Measurements from ENCODE around the gene RAPGEF2.
"Not testable (repeated sequence)": the region's sequence is repeated elsewhere in the genome, so short reads cannot be mapped to it uniquely, and the experiment has no call there.

Gene RAPGEF2

DNA sequence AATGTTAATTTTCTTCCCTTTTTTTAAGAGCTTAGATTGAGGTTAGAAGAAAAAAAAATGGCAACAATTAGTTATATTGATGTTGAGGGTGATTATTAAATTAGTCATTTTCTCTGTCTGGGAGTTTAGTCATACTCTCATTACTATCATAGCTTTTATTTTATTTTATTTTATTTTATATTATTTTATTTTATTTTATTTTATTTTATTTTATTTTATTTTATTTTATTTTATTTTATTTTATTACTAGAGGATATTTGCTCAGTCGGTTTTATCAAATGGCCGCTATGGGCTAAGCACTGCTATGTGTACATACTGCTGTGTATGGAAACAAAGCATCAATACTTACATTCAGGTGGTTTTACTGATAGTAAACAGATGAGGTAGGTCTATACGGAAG is 239.5 kb downstream of the RAPGEF2 start:
- no peak for DNase-seq

DNA sequence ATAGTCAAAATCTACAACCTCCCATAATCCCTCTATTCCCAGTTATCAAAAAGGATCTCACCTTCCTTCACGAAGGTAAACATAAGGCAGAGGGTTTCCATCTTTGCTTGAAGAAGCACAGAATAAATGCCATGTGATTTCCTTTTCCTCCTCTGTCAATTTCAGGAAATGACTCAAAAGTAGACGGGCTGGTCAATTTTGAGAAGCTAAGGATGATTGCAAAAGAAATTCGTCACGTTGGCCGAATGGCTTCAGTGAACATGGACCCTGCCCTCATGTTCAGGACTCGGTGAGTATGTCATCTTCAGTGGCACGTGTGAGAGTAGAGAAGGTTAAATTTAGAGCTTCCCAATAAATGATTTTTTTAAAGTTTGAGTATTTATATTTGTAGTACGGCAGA is 240.2 kb downstream of the RAPGEF2 start:
- no peak for DNase-seq

DNA sequence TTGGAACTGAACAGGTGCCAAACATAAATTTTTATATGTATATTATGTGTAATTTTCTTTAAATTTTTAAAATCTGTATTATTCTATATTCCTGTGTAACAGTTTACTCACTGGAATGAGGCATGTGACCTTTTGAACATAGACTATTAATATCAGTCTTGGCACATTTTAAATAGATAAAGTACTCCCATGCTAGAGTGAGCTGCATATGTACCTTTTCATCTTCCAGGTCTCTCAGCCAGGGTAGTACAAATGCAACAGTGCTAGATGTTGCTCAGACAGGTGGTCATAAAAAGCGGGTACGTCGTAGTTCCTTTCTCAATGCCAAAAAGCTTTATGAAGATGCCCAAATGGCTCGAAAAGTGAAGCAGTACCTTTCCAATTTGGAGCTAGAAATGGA is 242.0 kb downstream of the RAPGEF2 start:
- no peak for DNase-seq

DNA sequence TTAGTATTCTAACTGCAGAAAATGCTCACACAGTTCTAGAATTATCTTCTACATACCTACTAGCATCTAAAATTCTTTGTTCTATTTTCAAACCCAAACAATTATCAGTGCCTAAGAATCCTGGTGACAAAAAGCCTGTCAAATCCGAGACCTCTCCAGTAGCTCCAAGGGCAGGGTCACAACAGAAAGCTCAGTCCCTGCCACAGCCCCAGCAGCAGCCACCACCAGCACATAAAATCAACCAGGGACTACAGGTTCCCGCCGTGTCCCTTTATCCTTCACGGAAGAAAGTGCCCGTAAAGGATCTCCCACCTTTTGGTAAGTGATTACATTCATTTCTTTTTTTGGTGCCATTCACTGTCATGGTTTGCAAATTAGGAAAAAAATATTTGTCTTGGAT is 243.8 kb downstream of the RAPGEF2 start:
- DNase-seq = no peak

DNA sequence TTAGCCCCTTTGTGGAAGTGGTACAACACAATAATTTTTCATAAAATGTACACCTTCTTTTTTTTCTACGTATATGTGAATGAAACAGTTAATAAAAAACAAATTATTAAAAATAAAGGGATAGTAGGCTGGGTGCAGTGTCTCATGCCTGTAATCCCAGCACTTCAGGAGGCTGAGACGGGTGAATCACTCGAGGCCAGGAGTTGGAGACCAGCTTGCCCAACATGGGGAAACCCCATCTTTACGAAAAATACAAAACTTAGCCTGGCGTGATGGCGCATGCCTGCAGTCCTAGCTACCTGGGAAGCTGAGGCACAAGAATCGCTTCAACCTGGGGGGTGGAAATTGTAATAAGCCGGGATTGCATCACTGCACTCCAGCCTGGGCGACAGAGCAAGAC is 244.9 kb downstream of the RAPGEF2 start:
- DNase-seq = no peak

DNA sequence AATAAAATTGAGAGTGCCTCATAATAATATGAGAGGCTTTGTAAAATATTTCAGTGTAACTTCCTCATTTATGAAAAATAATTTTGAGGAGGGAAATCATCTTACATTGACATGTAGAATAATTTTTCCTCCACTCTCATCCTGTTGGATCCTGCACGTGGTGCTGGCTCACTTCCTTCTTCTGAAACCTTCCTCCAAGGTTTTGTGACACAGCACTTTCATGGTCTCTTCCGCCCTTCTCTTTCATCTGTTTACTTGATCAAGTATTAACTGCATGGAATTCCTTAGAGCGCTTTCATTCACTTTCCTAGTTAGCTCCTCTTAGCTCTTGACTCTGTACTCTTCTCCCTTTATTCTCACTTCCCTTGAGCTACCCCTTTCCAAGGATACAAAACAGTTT is 246.5 kb downstream of the RAPGEF2 start:
- DNase-seq = no peak

DNA sequence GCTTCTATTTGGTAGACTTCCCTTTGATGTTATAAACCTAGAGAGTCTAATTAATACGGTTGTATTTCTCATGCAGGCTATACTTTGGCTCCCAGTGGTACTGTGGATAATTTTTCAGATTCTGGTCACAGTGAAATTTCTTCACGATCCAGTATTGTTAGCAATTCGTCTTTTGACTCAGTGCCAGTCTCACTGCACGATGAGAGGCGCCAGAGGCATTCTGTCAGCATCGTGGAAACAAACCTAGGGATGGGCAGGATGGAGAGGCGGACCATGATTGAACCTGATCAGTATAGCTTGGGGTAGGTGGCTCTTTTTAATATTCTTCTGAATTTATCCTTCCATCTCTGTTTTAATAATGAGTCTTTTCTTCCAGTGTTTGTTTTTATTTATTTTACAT is 249.7 kb downstream of the RAPGEF2 start:
- no peak for DNase-seq

DNA sequence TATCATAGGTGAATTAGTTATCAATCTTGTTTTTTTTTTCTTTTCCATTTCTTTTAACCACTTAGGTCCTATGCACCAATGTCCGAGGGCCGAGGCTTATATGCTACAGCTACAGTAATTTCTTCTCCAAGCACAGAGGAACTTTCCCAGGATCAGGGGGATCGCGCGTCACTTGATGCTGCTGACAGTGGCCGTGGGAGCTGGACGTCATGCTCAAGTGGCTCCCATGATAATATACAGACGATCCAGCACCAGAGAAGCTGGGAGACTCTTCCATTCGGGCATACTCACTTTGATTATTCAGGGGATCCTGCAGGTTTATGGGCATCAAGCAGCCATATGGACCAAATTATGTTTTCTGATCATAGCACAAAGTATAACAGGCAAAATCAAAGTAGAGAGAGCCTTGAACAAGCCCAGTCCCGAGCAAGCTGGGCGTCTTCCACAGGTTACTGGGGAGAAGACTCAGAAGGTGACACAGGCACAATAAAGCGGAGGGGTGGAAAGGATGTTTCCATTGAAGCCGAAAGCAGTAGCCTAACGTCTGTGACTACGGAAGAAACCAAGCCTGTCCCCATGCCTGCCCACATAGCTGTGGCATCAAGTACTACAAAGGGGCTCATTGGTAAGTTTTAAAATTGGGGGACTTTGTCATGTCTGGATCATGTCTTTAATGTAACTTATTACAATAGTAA is 250.7 kb downstream of the RAPGEF2 start:
- DNase-seq = no peak

DNA sequence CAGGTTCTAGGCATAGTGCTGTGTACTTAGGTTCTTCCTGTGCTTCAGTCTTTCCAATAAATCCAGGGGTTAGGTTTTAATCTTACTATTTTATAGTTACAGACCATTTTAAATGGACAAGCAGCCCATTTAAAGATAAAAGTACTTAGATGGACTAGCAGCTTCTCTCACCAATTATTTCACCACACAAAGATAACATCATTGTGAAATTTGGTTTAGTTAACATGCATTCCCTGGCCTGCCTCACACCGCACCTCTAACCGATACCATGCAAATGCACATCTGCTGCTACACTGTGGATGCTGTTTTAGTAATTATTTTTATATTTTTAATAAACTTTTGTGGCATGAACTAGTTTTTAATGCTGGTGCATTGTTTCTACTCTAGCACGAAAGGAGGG is 252.6 kb downstream of the RAPGEF2 start:
- no peak for DNase-seq

DNA sequence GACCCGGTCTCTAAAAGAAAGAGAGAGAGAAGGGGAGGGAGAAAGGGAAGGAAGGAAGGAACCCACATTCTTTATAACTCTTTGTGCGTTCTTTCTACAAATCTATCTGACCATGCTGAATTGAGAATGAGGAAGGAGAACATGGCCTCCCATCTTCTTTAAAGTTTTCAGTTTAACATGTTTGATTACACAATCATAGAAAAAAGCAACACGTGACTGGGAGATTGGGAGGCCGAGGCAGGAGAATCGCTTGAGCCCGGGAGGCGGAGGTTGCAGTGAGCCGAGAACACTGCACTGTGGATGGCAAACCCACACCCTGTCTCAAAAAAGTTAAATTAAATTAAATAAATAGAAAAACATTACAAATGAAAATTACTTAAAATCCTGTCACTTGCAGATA is 254.5 kb downstream of the RAPGEF2 start:
- no peak for DNase-seq

DNA sequence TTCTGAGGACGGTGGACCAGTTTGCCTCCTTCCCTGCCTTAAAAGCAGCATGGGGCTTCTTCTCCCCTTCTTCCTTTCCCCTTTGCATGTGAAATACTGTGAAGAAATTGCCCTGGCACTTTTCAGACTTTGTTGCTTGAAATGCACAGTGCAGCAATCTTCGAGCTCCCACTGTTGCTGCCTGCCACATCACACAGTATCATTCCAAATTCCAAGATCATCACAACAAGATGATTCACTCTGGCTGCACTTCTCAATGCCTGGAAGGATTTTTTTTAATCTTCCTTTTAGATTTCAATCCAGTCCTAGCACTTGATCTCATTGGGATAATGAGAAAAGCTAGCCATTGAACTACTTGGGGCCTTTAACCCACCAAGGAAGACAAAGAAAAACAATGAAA is 255.3 kb downstream of the RAPGEF2 start:
- no peak for DNase-seq

DNA sequence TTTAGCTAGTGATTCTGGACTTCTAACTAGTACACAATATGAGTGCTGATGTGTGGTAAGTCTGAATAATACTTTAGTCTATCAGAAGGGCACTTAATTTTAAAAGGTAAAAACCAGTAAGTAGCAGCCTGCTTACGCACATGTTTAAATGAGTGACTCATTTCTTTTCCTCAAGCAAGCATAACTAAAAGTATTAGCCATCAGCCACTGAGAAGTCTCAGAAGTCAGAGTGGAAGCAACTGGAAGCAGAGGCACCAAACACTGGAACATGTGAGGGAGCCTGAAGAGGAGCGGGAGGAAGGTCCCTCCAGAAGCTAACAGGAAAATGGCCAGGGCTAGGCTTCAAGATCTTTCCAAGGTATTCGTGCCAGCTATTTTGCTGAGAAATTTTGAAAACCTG is 257.7 kb downstream of the RAPGEF2 start:
- DNase-seq = no peak

DNA sequence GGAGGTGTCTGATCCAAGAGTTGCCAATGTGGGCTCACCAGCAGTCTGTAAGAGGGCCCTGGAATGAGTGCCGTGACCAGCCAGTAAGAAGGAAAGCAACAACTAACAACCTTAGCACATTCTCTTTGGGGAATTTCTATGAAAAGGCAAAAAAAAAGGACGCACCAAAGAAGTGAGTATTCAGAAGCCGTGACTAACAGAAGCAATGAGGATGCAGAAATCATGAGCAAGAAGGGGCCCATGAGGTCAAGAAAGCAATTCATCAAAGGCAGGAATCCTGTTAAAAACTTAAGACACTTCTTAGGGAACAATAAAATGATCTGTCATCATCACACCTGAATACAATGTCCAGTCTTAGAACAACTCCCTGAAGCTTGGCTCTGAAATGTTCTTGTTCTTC is 260.5 kb downstream of the RAPGEF2 start:
- DNase-seq = no peak

DNA sequence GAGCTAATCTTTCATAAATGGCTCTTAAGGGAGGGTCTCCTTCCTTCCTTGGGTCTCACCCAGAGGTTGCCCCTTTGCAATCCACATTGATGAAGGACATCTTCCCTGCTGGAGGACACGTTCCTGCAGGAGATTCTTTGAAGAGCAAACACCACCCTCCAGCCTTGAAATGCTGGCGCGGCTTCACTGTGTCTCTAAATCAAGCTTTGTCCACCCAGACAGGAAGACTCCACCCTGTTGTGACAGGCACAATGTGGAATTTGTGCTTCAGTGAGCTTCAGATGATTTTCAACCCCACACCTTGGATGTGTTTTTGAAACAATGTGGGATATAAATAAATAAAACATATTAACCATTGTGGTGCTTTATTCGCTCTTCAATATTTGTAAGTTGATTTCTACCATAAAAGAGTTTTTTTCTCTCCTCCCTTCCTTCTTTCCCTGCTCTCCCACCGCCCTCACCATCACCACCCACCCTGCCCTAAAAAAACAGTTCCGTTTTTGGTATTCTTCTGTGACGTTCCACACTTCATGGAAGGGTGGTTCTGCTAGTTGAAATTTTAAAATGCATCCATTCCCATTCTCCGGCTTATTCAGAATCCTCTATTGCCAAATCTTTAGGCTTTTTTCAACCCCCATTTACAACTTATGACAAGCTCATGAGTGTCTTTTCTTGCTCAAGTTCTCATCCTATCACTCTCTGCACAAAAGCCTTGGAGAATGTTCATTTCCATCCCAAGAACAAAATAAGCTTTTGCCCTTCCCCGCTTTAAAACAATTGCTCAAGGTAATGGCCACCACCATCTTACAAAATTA is 264.3 kb downstream of the RAPGEF2 start:
- no peak for DNase-seq

DNA sequence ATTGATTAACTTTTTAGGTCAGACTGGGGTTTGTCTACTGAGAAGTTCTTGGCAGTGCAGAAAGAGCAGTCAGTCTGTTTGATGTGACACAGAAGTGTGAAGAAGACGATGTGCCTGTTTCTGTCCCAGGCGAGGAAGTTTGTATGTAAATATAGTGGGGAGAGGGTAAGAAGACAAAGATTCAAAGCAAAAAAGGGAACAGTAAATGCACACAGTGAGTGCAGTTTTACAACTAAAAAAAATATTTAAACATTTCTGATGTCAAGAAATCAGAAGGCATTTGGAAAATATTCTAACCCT is 264.9 kb downstream of the RAPGEF2 start:
- DNase-seq = no peak

DNA sequence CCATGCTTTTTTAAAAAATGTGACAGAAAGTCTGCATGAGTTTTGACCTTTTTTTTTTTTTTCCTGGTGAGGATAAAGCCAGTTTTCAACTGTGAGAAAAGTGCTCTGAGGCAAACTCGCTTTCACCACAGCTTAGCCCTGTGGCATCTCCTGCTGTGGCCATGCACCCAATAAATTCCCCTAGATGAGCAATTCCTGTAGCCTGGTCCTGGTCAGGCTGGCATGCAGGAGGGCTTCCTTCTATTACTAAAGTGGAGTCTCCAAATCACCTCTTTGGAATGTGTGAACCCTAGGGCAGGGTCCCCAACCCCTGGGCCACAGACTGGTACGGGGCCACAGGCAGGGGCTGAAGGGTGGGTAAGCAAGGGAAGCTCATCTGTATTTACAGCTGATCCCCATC is 265.4 kb downstream of the RAPGEF2 start:
- DNase-seq = no peak

DNA sequence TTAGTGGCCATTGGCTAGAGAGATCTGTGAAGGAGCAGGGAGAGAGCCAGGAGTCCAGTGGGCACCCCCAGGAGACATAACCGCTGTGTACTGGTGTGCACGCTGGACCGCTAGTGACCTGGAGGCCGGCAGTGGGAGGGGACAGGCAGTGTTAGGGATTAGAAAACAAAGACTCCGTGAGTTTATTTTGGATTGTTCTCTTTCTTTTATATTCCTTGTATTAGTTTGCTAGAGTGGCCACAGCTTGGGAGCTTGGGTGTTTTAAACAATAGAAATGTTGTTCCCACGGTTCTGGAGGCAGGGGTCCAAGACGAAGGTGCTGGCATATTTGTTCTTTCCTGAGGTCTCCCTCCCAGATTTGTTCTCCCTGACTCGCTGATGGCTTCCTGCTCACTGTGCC is 266.4 kb downstream of the RAPGEF2 start:
- DNase-seq = no peak

DNA sequence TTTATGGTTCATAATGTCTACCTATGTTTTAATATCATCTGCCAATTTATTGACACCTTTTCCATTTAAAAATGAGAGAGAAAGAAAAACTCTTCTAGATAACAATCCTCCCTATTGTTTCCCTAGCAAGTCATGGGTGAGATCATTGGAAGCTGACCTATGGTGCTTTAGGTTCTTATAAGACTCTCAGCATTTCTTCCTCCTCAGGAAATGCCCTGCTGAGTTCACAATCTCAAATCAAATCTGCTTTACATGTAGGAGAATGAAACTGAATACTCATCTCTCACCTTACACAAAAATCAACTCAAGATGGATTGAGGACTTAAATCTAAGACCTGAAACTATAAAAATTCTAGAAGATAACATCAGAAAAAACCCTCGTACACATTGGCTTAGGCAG is 267.4 kb downstream of the RAPGEF2 start:
- no peak for DNase-seq

DNA sequence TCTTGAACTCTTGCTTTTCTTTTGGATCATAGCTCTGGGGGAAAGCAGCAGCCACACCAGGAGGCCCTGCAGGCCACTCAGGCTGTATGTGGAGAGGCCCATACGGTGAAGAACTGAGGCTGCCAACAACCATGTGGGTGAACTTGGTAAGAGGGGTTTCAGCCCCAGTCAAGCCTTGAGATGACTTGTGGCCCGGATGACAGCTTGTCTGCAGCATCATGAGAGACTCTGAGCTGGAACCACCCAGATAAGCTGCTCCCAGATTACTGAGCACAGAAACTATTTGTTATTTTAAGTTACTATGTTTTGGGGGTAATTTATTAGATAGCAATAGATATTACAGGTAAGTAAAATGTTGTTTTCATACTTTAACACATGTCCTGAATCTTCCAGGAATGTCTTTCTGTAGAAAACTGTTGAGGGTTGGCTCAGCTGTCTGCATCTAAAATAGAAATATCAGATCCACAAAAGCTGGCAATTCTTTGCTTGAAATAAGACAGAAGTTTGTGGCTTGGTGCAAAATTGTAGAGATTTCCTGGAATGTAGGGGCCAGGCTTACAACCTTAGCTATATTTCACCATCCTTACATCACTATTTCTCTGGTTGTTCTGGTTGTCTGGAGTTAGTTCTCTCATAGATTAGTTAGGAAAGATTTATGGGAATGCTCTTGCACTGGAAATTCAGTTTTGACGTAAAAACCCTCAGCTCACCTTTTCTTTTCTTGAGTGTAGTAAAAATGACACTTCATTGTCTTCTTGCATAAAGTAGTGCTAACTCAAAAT is 272.1 kb downstream of the RAPGEF2 start:
- no peak for DNase-seq

DNA sequence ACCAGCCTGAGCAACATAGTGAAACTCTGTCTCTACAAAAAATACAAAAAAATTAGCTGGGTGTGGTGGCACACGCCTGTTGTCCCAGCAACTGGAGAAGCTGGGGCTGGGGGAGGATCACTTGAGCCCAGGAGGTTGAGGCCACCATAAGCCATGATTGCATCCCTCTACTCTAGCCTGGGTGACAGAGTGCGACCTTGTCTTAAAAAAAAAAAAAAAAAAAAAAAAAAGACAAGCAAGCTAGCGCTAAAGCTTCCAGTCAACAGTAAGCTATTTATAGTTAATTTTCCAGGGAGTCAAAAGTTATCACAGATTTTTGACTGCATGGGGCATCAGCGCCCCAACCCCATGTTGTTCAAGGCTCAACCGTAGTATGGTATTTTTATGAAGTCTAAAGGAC is 273.4 kb downstream of the RAPGEF2 start:
- DNase-seq = no peak

DNA sequence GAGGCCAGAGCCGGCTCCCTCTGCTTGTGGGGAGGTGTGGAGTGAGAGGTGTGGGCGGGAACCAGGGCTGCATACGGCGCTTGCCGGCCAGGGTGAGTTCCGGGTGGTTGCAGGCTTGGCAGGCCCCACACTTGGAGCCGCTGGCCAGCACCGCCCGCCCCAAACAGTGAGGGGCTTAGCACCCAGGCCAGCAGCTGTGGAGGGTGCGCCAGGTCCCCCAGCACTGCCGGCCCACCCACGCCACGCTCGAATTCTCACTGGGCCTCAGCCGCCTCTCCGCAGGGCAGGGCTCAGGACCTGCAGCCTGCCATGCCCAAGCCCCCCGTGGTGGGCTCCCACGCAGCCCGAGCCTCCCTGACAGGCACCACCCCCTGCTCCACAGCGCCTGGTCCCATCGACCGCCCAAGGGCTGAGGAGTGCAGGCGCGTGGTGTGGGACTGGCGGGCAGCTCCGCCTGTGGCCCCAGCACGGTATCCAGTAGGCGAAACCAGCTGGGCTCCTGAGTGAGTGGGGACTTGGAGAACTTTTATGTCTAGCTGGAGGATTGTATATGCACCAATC is 275.3 kb downstream of the RAPGEF2 start:
- no peak for DNase-seq

DNA sequence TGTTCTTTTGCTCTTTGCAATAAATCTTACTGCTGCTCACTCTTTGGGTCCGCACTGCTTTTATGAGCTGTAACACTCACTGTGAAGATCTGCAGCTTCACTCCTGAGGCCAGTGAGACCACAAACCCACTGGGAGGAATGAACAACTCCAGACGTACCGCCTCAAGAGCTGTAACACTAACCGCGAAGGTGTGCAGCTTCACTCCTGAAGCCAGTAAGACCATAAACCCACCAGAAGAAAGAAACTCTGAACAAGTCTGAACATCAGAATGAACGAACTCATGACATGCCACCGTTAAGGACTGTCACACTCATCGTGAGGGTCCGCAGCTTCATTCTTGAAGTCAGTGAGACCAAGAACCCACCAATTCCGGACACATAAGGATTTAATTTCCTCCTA is 276.2 kb downstream of the RAPGEF2 start:
- not testable (repeated sequence) for DNase-seq

DNA sequence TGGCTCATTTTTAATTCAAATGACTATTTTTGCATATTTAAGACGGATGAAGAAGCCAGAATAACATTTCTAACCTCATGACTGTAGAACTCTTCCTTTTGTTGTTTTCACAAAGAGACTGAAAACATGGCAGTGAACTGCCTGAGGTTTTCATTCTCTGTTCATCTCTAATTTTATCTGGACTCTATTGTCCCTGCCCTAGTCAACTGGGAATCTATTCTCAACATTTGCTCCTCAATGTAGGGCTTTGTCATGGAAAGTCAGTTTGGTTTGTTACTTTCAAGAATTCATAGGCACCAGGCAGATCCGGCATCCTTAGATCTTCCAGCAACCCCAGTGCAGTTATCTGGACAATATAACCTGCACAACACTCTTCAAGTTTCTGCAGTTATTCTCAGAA is 277.0 kb downstream of the RAPGEF2 start:
- no peak for DNase-seq

Measured in activated CD8-positive, alpha-beta memory T cell treated with anti-CD3 and anti-CD28 coated beads, Interleukin-2, amount 50 U/mL, for 4 hours (primary cell).